Hair follicle dermal papilla cell (primary cell): ENCODE measurements around the gene TSSC4. TPM values are rescaled to one million over a fixed set of nuclear protein-coding genes. Genes with fewer than 3 reads are reported as not detected.

Experiments
- small RNA-seq: library from RNA; depleted of rRNA; stranded (forward); fragments of <200 nt; gene quantifications from one replicate; pipeline ENCODE3, GENCODE V24; 2012
- total RNA-seq: library from RNA; depleted of rRNA; stranded (reverse); fragments of >200 nt; gene quantifications from 2 replicates; pipeline ENCODE4 v1.2.3, GENCODE V29; 2012

The TSSC4 gene
- 52.6 and 60.2 TPM in 2 replicates for total RNA-seq

GRCh38 chr11:2400069-2400761, at the start of gene TSSC4:
Gene TSSC4, plus strand, starts transcription at chr11:2400750. Its CDS starts 1,884 bp downstream, at chr11:2402634.

GRCh38 chr11:2376751-2377451, 23.6 kb upstream of the TSSC4 start, which contains the start of gene CD81:
Gene CD81, plus strand, starts transcription at chr11:2377310. Its CDS starts 240 bp downstream, at chr11:2377550.

DNA sequence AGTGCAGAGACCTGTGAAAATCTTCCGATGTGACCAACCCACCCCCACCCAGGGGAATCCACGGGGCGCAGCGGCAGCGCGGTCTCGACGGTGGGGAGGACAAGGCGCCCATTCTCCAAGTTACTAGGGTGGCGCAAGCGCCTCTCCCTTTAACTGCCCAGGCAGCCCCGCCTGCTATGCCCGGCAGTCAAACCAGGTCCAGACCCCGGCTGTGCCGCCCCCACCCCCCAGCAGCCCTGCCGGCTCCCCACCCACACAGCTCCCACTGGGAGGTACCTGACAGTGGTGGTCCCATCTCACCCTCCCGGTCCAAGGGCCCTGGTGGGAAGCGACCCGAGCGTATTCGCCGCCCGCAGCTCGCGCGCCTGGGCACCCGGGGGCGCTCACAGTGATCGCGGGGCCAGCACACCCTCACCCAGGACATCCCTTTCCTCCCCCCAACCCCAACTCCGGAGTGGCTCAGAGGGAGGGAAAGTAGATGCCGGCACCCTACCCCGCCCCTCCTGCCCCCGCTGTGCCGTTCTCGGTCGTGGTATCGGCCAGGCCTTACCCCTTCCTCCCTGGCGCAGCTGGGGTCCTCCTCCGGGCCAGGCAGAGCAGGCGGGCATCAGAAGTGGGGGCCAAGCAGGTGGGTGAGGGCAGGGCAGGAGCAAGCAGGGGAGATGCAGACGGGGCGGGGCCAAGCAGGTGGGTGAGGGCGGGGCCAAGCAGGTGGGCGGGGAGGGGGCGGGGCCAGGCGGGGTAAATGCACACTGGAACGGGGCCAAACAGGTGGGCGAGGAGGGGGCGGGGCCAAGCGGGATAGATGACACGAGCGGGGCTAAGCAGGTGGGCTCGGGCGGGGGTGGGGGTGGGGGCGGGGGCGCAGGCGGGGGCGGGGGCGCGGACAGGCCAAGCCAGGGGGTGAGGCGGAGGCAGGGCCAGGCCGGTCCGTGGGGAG, 43.6 kb downstream of the TSSC4 start, which contains the start of gene TRPM5:
Gene TRPM5 (minus strand): TSS at position 634 of the 940 bp plus-strand sequence. CDS start 21,478 bp downstream, outside the sequence.

DNA sequence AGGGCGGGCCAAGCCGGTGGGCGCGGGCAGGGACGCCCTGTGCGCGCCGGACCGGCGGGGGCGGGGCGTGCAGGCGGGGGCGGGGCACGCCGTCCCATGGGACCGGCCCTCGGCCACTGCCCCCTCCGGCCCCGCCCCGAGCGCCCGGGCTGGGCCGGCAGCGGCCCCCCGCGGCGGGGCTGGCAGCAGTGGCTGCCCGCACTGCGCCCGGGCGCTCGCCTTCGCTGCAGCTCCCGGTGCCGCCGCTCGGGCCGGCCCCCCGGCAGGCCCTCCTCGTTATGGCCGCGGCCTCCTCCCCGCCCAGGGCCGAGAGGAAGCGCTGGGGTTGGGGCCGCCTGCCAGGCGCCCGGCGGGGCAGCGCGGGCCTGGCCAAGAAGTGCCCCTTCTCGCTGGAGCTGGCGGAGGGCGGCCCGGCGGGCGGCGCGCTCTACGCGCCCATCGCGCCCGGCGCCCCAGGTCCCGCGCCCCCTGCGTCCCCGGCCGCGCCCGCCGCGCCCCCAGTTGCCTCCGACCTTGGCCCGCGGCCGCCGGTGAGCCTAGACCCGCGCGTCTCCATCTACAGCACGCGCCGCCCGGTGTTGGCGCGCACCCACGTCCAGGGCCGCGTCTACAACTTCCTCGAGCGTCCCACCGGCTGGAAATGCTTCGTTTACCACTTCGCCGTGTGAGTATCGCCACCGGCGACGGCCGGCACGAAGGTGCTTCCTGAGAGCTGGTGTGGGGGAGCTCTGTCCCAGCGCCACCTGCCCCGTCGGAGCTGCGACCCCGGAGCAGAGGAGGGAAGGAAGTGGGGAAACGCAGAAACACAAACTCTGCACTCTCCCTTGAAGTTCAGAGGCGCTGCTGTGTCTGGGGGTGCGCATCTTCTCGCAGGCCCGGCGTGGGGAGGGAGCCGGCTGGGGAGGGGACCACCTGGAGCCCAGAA, 44.5 kb downstream of the TSSC4 start, which contains the start of gene KCNQ1:
Gene KCNQ1 (plus strand): TSS at position 188 of the 925 bp plus-strand sequence. CDS start 91 bp downstream, at position 279.

Small RNA genes lying within 50 kb of the gene (small RNA-seq; reads per million reads assigned to genes)
- gene RF00019: not detected

Other genes starting within 250 kb of the TSSC4 start
- not detected in 2 replicates for gene INS, start 239.5 kb upstream of the TSSC4 start, total RNA-seq
- 1.2 and 4.9 TPM in 2 replicates for gene TH, start 228.9 kb upstream of the TSSC4 start, total RNA-seq
- gene ASCL2, start 130.2 kb upstream of the TSSC4 start, total RNA-seq: not detected in 2 replicates
- gene C11orf21, start 98.8 kb upstream of the TSSC4 start, total RNA-seq: 0.16 and 0.36 TPM in 2 replicates
- gene TSPAN32, start 98.7 kb upstream of the TSSC4 start, total RNA-seq: 2.1 and 2.9 TPM in 2 replicates
- 350 and 404 TPM in 2 replicates for gene CD81, start 23.4 kb upstream of the TSSC4 start, total RNA-seq
- gene TRPM5, start 43.8 kb downstream of the TSSC4 start, total RNA-seq: not detected in 2 replicates
- not detected in 2 replicates for gene KCNQ1, start 44.3 kb downstream of the TSSC4 start, total RNA-seq